K562 (cell line): ENCODE results near the gene APOBEC3F.

ENCODE experiments used
- BRCA1 ChIP-seq, 2 experiments: fragments of 450-650 bp in 1 of 2; sonication (generic) in 1 of 2; formaldehyde crosslinking in 1 of 2; IDR thresholded peaks; 2 replicates each; pipeline versions ENCODE4 v1.5.0 to v1.6.1; 2017 to 2020; ENCODE audit warnings: mild to moderate bottlenecking in 1 of 2, missing genetic modification reagents in 1 of 2
- FOXM1 ChIP-seq, 2 experiments: fragments of 450-650 bp in 1 of 2; sonication (generic) in 1 of 2; formaldehyde crosslinking in 1 of 2; IDR thresholded peaks; 2 replicates each; pipeline versions ENCODE4 v1.6.1 to v1.9.0; 2017 to 2022; ENCODE audit warnings: low read depth in 2 of 2, mild to moderate bottlenecking in 2 of 2, missing genetic modification reagents in 1 of 2, moderate library complexity in 1 of 2
- KDM1A ChIP-seq, 2 experiments: fragments of 450-650 bp; IDR thresholded peaks; 2 replicates each; pipeline ENCODE4 v1.6.1; 2016; ENCODE audit warnings: mild to moderate bottlenecking in 2 of 2
- POLR2A ChIP-seq: fragments of 450-650 bp; conservative IDR thresholded peaks from 2 replicates; pipeline ENCODE4 v1.6.1; 2016
- SIRT6 ChIP-seq: IDR thresholded peaks from one replicate; pipeline ENCODE4 v1.6.1; 2012; ENCODE audit warnings: low read depth, mild to moderate bottlenecking, control low read depth, inconsistent platforms, low read length, moderate library complexity
- ZNF146 ChIP-seq: IDR thresholded peaks from one replicate; pipeline ENCODE4 v1.6.1; 2018; ENCODE audit warnings: missing compliant biosample characterization; ENCODE audit not compliant: unreplicated experiment
- ZNF830 ChIP-seq: fragments of 250-450 bp; sonication (Bioruptor Pico); IDR thresholded peaks from 2 replicates; pipeline ENCODE4 v1.5.0; 2021; ENCODE audit warnings: mild to moderate bottlenecking
- TF ChIP-seq, protein P1 (sequence below): fragments of 250-450 bp; sonication (Bioruptor Pico); IDR thresholded peaks from 2 replicates; pipeline ENCODE4 v1.5.0; 2021
- TF ChIP-seq, protein P2 (sequence below), 2 experiments: IDR thresholded peaks in 1 of 2; conservative IDR thresholded peaks in 1 of 2; 2 replicates each; pipeline ENCODE4 v1.6.1; 2016; ENCODE audit warnings: low read depth in 2 of 2, mild to moderate bottlenecking in 1 of 2, missing compliant biosample characterization in 1 of 2, missing genetic modification characterization in 1 of 2, moderate library complexity in 1 of 2
- TF ChIP-seq, protein P3 (sequence below), 2 experiments: fragments of 450-650 bp; formaldehyde crosslinking in 1 of 2; IDR thresholded peaks; 2 replicates each; pipeline versions ENCODE4 v1.4.0 to v1.6.1; 2014 to 2020; ENCODE audit warnings: mild to moderate bottlenecking in 2 of 2, borderline replicate concordance in 1 of 2, low read depth in 1 of 2

DNA sequence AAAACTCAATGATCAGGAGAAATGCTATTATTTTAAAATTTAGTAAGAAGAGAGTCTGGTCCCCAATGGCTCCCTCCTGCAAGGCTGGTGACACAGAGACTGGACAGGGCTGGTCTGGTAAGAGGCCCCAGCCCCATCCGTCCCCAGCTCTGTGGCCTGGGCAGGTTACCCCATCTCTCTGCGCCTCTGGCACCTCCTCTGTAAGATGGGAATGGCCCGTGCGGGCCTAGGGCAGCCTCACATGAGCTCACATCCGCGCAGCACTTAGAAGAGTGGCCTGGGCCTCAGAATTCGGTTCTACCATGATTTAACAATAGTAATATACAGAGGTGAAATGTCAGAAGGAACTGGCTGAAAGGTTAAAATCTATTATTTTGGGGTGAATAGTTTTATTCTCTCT lies 1.2 kb downstream of the APOBEC3F start:
- TF ChIP-seq POLR2A (no peak), SIRT6 (no peak), BRCA1 (IDR thresholded peaks at IDR 0.05) (no peak), BRCA1 (CRISPR knock-in tag; IDR thresholded peaks at IDR 0.05) (no peak), FOXM1 (IDR thresholded peaks at IDR 0.05; ENCODE audit: low read depth) (no peak), FOXM1 (CRISPR knock-in tag; IDR thresholded peaks at IDR 0.05; ENCODE audit: low read depth) (no peak), ZNF830 (CRISPR knock-in tag) (no peak), ZNF146 (CRISPR knock-in tag) (no peak), KDM1A (IDR thresholded peaks at IDR 0.05) (no peak)
- TF ChIP-seq, protein P1, sequence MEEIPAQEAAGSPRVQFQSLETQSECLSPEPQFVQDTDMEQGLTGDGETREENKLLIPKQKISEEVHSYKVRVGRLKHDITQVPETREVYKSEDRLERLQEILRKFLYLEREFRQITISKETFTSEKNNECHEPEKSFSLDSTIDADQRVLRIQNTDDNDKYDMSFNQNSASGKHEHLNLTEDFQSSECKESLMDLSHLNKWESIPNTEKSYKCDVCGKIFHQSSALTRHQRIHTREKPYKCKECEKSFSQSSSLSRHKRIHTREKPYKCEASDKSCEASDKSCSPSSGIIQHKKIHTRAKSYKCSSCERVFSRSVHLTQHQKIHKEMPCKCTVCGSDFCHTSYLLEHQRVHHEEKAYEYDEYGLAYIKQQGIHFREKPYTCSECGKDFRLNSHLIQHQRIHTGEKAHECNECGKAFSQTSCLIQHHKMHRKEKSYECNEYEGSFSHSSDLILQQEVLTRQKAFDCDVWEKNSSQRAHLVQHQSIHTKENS (CRISPR knock-in tag): no peak
- TF ChIP-seq, protein P2, sequence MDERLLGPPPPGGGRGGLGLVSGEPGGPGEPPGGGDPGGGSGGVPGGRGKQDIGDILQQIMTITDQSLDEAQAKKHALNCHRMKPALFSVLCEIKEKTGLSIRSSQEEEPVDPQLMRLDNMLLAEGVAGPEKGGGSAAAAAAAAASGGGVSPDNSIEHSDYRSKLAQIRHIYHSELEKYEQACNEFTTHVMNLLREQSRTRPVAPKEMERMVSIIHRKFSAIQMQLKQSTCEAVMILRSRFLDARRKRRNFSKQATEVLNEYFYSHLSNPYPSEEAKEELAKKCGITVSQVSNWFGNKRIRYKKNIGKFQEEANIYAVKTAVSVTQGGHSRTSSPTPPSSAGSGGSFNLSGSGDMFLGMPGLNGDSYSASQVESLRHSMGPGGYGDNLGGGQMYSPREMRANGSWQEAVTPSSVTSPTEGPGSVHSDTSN (CRISPR knock-in tag; IDR thresholded peaks at IDR 0.05; ENCODE audit: low read depth): no peak
- TF ChIP-seq, protein P2 (tag; conservative IDR thresholded peaks at IDR 0.05; ENCODE audit: low read depth): no peak
- TF ChIP-seq, protein P3, sequence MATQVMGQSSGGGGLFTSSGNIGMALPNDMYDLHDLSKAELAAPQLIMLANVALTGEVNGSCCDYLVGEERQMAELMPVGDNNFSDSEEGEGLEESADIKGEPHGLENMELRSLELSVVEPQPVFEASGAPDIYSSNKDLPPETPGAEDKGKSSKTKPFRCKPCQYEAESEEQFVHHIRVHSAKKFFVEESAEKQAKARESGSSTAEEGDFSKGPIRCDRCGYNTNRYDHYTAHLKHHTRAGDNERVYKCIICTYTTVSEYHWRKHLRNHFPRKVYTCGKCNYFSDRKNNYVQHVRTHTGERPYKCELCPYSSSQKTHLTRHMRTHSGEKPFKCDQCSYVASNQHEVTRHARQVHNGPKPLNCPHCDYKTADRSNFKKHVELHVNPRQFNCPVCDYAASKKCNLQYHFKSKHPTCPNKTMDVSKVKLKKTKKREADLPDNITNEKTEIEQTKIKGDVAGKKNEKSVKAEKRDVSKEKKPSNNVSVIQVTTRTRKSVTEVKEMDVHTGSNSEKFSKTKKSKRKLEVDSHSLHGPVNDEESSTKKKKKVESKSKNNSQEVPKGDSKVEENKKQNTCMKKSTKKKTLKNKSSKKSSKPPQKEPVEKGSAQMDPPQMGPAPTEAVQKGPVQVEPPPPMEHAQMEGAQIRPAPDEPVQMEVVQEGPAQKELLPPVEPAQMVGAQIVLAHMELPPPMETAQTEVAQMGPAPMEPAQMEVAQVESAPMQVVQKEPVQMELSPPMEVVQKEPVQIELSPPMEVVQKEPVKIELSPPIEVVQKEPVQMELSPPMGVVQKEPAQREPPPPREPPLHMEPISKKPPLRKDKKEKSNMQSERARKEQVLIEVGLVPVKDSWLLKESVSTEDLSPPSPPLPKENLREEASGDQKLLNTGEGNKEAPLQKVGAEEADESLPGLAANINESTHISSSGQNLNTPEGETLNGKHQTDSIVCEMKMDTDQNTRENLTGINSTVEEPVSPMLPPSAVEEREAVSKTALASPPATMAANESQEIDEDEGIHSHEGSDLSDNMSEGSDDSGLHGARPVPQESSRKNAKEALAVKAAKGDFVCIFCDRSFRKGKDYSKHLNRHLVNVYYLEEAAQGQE (IDR thresholded peaks at IDR 0.05; ENCODE audit: borderline replicate concordance): no peak
- TF ChIP-seq, protein P3 (CRISPR knock-in tag; IDR thresholded peaks at IDR 0.05; ENCODE audit: low read depth): no peak
